GM11168 (cell line): ENCODE results near the gene PLXNC1.

Source experiments
- in situ Hi-C: fragments of 300-500 bp; cut with MboI; formaldehyde crosslinking; loops from one replicate; pipeline ENCODE4 v1.12.0; 2022; ENCODE audit warnings: low sequenced_read_pairs; ENCODE audit not compliant: unreplicated experiment

PLXNC1 gene

GRCh38 chr12:94260717-94261116 is 112.3 kb downstream of the PLXNC1 start:
- in situ Hi-C loops: no loop called here

- in situ Hi-C loops: no loop called here
Observed at GRCh38 chr12:94261119-94261518, 112.7 kb downstream of the PLXNC1 start.

DNA sequence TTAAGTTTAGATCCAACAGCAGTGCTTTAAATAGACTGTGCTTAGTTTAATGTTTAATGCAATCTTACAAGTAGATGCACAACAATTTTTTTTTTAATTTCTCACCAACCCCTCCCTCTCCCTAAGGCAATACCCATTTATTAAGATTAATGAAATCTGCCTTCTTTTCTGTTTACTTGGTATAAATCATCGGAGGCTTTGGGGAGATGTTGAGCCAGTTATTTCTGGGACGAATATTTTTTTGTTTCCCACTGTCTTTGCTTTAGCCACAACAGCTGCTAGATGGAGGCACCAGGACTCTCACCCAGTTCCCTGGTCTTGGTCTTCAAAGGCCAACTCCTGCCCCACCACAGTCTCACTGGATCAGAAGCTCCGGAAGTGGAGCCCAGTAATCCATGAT is 113.4 kb downstream of the PLXNC1 start:
- in situ Hi-C loops: no loop called here

DNA sequence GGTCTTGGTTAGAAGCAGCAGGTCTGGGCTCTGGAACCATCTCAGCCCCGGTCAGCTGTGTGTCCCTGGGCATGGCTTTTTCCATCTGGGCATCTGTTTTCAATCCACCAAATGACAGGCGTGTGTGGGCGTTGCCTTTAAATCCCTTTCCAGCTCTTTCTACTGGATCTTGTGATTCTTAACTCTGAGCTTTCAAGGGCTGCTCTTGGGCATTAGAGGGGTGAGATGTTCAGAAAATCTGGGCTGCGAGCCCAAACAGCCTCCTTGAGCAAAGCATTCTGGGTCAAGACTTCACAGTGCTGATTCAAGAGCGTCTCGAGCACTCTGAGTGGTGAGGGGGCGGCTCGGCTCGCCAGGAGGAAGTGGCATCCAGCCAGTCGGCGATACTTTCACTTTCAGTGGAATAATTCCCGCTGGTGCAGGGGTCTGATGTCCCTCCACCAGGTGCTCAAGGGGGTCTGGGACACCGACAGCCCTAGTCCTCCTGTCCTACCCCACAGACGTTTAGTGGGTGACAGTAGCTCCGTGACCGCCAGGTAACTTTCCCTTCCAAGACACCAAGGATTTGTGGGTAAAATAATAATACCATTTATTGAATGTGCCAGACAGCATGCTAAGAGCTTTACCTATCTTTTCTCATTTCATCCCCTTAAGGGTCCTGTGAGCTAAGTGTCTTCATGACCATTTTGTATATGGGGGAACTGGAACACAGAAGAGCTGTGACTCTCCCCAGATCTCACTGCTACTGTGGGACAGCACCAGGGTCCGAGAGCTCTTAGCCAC is 114.0 kb downstream of the PLXNC1 start:
- in situ Hi-C loops: no loop called here

DNA sequence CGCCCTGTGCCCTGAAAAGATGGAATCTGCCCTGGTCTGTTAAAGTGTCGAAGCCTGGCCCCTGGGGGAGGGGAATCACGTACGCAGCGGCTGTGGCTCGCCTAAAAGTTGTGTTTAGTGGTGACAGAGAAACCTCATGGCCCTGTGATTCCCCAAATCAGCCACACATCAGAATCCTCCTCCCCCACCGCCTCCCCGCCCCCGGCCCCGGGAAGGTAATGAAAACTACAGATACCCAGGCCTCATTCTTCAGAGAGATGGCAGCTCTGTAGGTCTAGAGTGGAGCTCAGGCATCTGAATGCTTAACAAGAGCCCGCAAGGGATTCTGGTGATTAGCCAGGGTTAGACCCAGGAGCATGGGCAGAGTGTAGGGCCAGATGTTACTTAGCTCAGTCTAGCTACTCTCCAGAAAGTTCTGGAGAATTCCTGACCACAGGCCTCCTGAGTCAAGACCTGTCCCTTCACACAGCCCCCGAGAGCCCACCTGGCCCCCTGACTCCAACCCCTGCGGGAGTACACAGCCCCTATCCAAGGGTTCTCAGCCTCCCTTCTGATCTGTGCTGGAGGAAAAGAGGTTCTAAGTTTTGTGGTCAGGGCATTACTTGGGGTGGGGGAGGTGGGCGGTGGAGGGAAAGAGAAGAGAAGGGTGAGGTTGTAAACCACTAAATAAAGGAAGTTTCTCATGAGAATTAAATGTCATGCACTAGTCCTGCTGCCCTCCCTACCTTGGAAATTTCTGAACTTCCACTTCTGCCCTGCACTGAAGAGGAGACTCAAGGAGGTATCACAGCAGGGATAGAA is 114.8 kb downstream of the PLXNC1 start:
- in situ Hi-C loops: no loop called here

- in situ Hi-C loops: no loop called here
Observed at GRCh38 chr12:94263905-94264561, 115.7 kb downstream of the PLXNC1 start.

GRCh38 chr12:94264736-94265485 is 116.5 kb downstream of the PLXNC1 start:
- in situ Hi-C loops: no loop called here

- in situ Hi-C loops: no loop called here
Observed at GRCh38 chr12:94265539-94265938, 117.2 kb downstream of the PLXNC1 start.

GRCh38 chr12:94265966-94266745 is 117.8 kb downstream of the PLXNC1 start:
- in situ Hi-C loops: no loop called here

DNA sequence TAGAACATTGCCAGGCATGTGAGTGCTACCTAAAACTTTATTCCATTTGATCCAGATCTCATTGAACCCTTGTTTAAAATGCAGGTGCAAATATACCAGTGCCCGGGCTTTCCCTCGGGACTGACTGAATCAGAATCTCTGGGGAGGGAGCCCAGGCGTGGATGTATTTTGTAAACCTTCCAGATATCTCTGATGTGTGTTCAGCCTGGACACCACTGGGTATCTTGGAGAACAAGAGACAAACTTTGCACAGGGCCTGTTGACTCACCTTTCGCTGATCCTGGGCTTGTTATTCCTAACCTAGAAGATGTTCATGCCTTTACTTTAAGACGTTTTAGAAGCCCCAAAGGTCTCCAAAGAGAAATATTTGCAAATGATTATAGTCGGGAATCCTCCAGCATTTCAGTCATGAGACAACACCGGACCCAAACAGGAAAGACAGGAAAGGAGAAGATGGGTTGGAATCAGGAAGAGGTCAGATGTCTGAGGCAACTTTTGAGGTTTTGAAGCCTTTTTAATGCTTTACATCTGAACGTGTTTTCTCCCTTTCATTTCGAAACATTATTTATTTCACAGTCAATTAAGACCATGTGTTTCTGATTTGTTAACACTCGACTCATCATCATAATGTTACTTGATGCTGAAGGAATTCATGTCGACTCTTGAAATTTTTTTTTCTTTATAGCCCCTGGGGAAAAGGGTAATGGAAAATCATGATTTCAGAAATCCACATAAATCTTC is 118.6 kb downstream of the PLXNC1 start:
- in situ Hi-C loops: no loop called here

DNA sequence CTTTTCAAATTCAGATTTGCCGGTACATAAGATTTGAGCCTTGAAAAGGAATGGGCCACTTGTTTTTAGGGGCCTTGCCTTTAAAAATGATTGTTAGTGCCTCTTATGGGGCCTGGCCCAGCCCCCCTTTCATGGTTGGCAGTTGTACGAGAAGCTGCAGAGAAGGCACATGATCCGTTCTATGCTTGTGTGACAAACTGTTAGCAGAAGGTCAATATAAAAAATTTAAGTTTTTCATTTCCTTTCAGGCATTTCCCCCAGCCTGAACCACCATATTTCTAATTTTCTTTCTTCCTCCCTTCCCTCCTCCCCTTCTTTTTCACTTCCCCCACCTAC is 119.1 kb downstream of the PLXNC1 start:
- in situ Hi-C loops: no loop called here

GRCh38 chr12:94267921-94268471 is 119.6 kb downstream of the PLXNC1 start:
- in situ Hi-C loops: no loop called here

GRCh38 chr12:94269316-94269999 is 121.1 kb downstream of the PLXNC1 start:
- in situ Hi-C loops: no loop called here

- in situ Hi-C loops: no loop called here
Observed at GRCh38 chr12:94271351-94271750, 123.0 kb downstream of the PLXNC1 start.

GRCh38 chr12:94272280-94272679 is 123.9 kb downstream of the PLXNC1 start:
- in situ Hi-C loops: no loop called here

DNA sequence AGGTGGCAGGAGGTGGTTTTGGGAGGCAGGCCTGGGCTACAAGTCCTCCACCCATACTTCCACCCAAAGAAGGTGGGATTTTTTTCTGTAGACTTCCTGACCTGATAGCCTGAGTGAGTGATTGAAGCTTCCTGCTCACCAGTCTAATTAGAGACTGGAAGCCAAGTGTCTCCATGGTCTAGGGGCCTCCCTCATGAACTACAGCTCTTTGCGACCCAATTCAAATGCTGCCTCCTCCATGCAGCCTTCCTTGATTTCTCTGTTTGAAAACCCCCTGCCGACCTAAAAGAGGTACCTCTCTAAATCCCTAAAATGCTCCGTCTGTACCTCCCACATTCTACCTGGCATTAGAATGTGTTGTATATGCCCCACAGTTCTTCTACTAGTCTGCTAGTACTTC is 124.9 kb downstream of the PLXNC1 start:
- in situ Hi-C loops: no loop called here

- in situ Hi-C loops: no loop called here
Observed at GRCh38 chr12:94276725-94277124, 128.3 kb downstream of the PLXNC1 start.

DNA sequence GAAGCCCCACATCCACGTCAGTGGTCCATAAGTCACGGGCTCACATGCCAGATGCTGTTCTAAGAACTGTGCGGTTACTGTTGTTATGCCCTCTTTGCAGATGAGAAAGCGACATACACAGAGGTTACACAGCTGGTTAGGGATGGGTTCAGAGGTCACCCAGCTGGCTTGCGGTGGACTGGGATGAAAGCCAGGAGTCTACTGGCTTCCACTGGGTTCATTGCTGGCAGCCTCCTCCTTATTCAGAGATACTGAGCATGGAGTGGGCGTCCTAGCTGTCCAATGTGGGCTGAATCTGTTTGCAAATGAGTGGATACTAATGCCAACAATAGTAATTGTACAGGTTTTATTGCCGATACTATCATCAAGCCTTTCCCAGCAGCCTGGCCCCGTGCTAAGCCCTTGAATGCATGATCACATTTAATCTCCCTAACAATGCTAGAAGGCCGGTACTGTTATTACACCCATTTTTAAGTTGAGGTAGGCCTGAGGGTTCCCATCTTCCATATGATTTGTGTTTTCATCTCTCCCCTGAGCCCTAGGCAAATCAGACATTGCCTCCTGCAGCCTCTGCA is 129.1 kb downstream of the PLXNC1 start:
- in situ Hi-C loops: no loop called here
